DOHH2 (cell line): ENCODE data around the gene STK25.
"Not testable (repeated sequence)": the region's sequence is repeated elsewhere in the genome, so short reads cannot be mapped to it uniquely, and the experiment has no call there.

Experiments
- H3F3A ChIP-seq: fragments of 200-600 bp; sonication (generic), shearing (Covaris generic); 2 replicates; pipeline ENCODE4 v1.6.0; 2016; ENCODE audit warnings: antibody characterized with exemption, mild to moderate bottlenecking; ENCODE audit not compliant: control insufficient read depth, insufficient read depth
- H3K27ac ChIP-seq: fragments of 200-600 bp; sonication (generic); 2 replicates; pipeline ENCODE4 v1.5.1; 2014; ENCODE audit warnings: low read depth, mild to moderate bottlenecking, low read length, moderate library complexity
- H3K27me3 ChIP-seq: fragments of 200-600 bp; sonication (generic); 2 replicates; pipeline ENCODE4 v1.6.1; 2014; ENCODE audit warnings: mild to moderate bottlenecking, low read length, mixed read lengths; ENCODE audit not compliant: control insufficient read depth
- H3K36me3 ChIP-seq: fragments of 200-600 bp; sonication (generic); 2 replicates; pipeline ENCODE4 v1.6.1; 2014; ENCODE audit warnings: mild to moderate bottlenecking, low read length, moderate library complexity, mixed read lengths; ENCODE audit not compliant: control insufficient read depth
- H3K4me1 ChIP-seq: fragments of 200-600 bp; sonication (generic); 2 replicates; pipeline ENCODE4 v1.6.1; 2014; ENCODE audit warnings: mild to moderate bottlenecking, low read length, mixed read lengths; ENCODE audit not compliant: control insufficient read depth
- H3K4me2 ChIP-seq: fragments of 200-600 bp; sonication (generic); 2 replicates; pipeline ENCODE4 v1.6.0; 2014; ENCODE audit warnings: mild to moderate bottlenecking, low read length, moderate library complexity
- H3K4me3 ChIP-seq: fragments of 200-600 bp; sonication (generic); 2 replicates; pipeline ENCODE4 v1.5.1; 2014; ENCODE audit warnings: mild to moderate bottlenecking, low read length, mixed read lengths
- H3K79me2 ChIP-seq: fragments of 200-600 bp; sonication (generic); 2 replicates; pipeline ENCODE4 v1.6.1; 2014; ENCODE audit warnings: mild to moderate bottlenecking, low read length, mixed read lengths; ENCODE audit not compliant: control insufficient read depth
- H3K9me2 ChIP-seq: fragments of 200-600 bp; sonication (generic); replicated peaks from 2 replicates; pipeline ENCODE4 v1.6.1; 2014; ENCODE audit warnings: mild to moderate bottlenecking, low read length, mixed read lengths; ENCODE audit not compliant: control insufficient read depth
- H3K9me3 ChIP-seq: fragments of 200-600 bp; sonication (generic); 2 replicates; pipeline ENCODE4 v1.6.1; 2014; ENCODE audit warnings: antibody characterized with exemption, low read length, mixed read lengths; ENCODE audit not compliant: control insufficient read depth, insufficient read depth
- H4K20me1 ChIP-seq: fragments of 200-600 bp; sonication (generic); 2 replicates; pipeline ENCODE4 v1.6.0; 2014; ENCODE audit warnings: low read depth, mild to moderate bottlenecking, antibody characterized with exemption, low read length, moderate library complexity; ENCODE audit not compliant: control insufficient read depth, insufficient read depth
- CTCF ChIP-seq: fragments of 200-600 bp; sonication (generic); IDR thresholded peaks from one replicate; pipeline ENCODE4 v1.5.1; 2014; ENCODE audit warnings: antibody characterized with exemption, mild to moderate bottlenecking, low read depth, low read length; ENCODE audit not compliant: poor library complexity, severe bottlenecking
- EZH2phosphoT487 ChIP-seq: fragments of 200-600 bp; sonication (generic); IDR thresholded peaks from 2 replicates; pipeline ENCODE4 v1.6.1; 2017; ENCODE audit warnings: borderline replicate concordance, mild to moderate bottlenecking, antibody characterized with exemption, low read length, moderate library complexity, mixed read lengths

The STK25 gene

GRCh38 chr2:241509155-241509784 lies 886 bp upstream of the STK25 start:
- Histone ChIP-seq H3K9me3 (0 out of 2 replicates have a peak, but pooled peaks cover 4% of the 10 kb centered on the region), H3K4me1 (peaks cover 15% of the 10 kb centered on the region), H3K4me2 (peak overlapping the region; percentile 76), H3K27ac (no peak overlapping the region), H3K4me3 (peak overlapping the region; percentile 98), H4K20me1 (peaks cover 6% of the 10 kb centered on the region; the same call in 1 of the 2 replicates), H3K9me2 (no peaks in the 10 kb centered on the region), H3F3A (no peaks in the 10 kb centered on the region), H3K79me2 (peaks cover 41% of the 10 kb centered on the region), H3K27me3 (peaks cover 10% of the 10 kb centered on the region), H3K36me3 (peaks cover 7% of the 10 kb centered on the region)
- TF ChIP-seq CTCF (no peak), EZH2phosphoT487 (no peak)

GRCh38 chr2:241507430-241508239 lies 749 bp downstream of the STK25 start:
- Histone ChIP-seq H3K4me3 (peak overlapping the region; percentile 98), H3F3A (no peaks in the 10 kb centered on the region), H3K4me2 (peak overlapping the region; percentile 89), H3K36me3 (peaks cover 8% of the 10 kb centered on the region), H3K79me2 (peaks cover 51% of the 10 kb centered on the region), H3K27me3 (peaks cover 10% of the 10 kb centered on the region), H3K9me3 (0 out of 2 replicates have a peak, but pooled peaks cover 4% of the 10 kb centered on the region), H3K9me2 (no peaks in the 10 kb centered on the region), H4K20me1 (peaks cover 6% of the 10 kb centered on the region; the same call in 1 of the 2 replicates), H3K4me1 (peaks cover 15% of the 10 kb centered on the region), H3K27ac (no peak overlapping the region)
- TF ChIP-seq CTCF = no peak
- TF ChIP-seq EZH2phosphoT487 = no peak

- TF ChIP-seq EZH2phosphoT487 (no peak), CTCF (no peak)
- H3F3A ChIP-seq = no peaks in the 10 kb centered on the region
- H3K9me3 ChIP-seq = 0 out of 2 replicates have a peak, but pooled peaks cover 4% of the 10 kb centered on the region
- peak overlapping the region; percentile 89 for H3K4me2 ChIP-seq
- peak overlapping the region; percentile 98 for H3K4me3 ChIP-seq
- no peaks in the 10 kb centered on the region for H3K9me2 ChIP-seq
- H3K79me2 ChIP-seq = peaks cover 55% of the 10 kb centered on the region
- H3K36me3 ChIP-seq = peaks cover 8% of the 10 kb centered on the region
- peaks cover 15% of the 10 kb centered on the region for H3K4me1 ChIP-seq
- H3K27me3 ChIP-seq = peaks cover 9% of the 10 kb centered on the region
- H4K20me1 ChIP-seq = peaks cover 6% of the 10 kb centered on the region; the same call in 1 of the 2 replicates
- no peak overlapping the region for H3K27ac ChIP-seq
Observed at GRCh38 chr2:241506793-241507429, 1.5 kb downstream of the STK25 start.

DNA sequence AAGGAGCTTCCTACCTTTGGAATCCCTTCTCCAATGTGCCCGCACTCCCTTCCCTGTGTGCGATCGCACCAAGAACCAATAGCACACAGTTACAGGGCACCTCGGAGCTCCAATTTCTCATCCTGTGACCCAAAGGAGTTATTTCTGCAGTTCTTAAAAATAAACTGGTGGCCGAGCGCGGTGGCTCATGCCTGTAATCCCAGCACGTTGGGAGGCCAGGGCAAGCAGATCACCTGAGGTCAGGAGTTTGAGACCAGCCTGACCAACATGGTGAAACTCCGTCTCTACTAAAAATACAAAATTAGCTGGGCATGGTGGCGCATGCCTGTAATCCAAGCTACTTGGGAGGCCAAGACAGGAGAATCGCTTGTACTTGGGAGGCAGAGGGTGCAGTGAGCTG lies 2.1 kb downstream of the STK25 start:
- not testable (repeated sequence) for H3K4me3 ChIP-seq

More for the DNA sequence above, 2.1 kb downstream of the STK25 start:
- H3K27ac ChIP-seq, H3F3A ChIP-seq, H3K4me2 ChIP-seq, H3K9me2 ChIP-seq, H4K20me1 ChIP-seq, H3K9me3 ChIP-seq, H3K27me3 ChIP-seq: not testable (repeated sequence)
- Histone ChIP-seq H3K4me1 (peaks cover 15% of the 10 kb centered on the region), H3K79me2 (peaks cover 57% of the 10 kb centered on the region), H3K36me3 (peaks cover 10% of the 10 kb centered on the region)
